Neural cell (in vitro differentiated cells): ENCODE measurements around the gene SLC38A4. TPM values are rescaled to one million over a fixed set of nuclear protein-coding genes. Genes with fewer than 3 reads are reported as not detected.

Experiments
- H2AFZ ChIP-seq: fragments of 200-600, 300-800 bp; sonication (generic), shearing (Covaris generic); 2 replicates; pipeline ENCODE4 v1.6.0; 2014; ENCODE audit warnings: low read depth, mild to moderate bottlenecking, antibody characterized with exemption, low read length, moderate library complexity
- H3F3A ChIP-seq: fragments of 200-600 bp; shearing (Covaris generic); 2 replicates; pipeline ENCODE4 v1.6.1; 2016; ENCODE audit warnings: mild to moderate bottlenecking, moderate library complexity, mixed read lengths, antibody characterized with exemption, low read length; ENCODE audit not compliant: insufficient read depth, poor library complexity, severe bottlenecking
- H3K27ac ChIP-seq: fragments of 200-600, 300-800 bp; sonication (generic), shearing (Covaris generic); 2 replicates; pipeline ENCODE4 v1.5.1; 2014; ENCODE audit warnings: mild to moderate bottlenecking, low read length, moderate library complexity
- H3K27me3 ChIP-seq: fragments of 300-800, 200-600 bp; sonication (generic), shearing (Covaris generic); 2 replicates; pipeline ENCODE4 v1.6.0; 2014; ENCODE audit warnings: mild to moderate bottlenecking, low read depth, low read length, moderate library complexity; ENCODE audit not compliant: insufficient read depth
- H3K36me3 ChIP-seq: fragments of 300-800, 200-600 bp; sonication (generic), shearing (Covaris generic); 2 replicates; pipeline ENCODE4 v1.5.1; 2014; ENCODE audit warnings: mild to moderate bottlenecking, antibody characterized with exemption, low read length, moderate library complexity; ENCODE audit not compliant: insufficient read depth
- H3K4me2 ChIP-seq: fragments of 300-800, 200-600 bp; sonication (generic), shearing (Covaris generic); 2 replicates; pipeline ENCODE4 v1.6.0; 2014; ENCODE audit warnings: mild to moderate bottlenecking, low read length
- H3K4me3 ChIP-seq: fragments of 300-800, 200-600 bp; sonication (generic), shearing (Covaris generic); 2 replicates; pipeline ENCODE4 v1.5.1; 2014; ENCODE audit warnings: mild to moderate bottlenecking, low read length, moderate library complexity
- H3K79me2 ChIP-seq: fragments of 200-600 bp; shearing (Covaris generic); replicated peaks from 2 replicates; pipeline ENCODE4 v1.6.0; 2014; ENCODE audit warnings: mild to moderate bottlenecking, low read length, moderate library complexity; ENCODE audit not compliant: insufficient read depth
- H3K9ac ChIP-seq: fragments of 300-800, 200-600 bp; sonication (generic), shearing (Covaris generic); 2 replicates; pipeline ENCODE4 v1.6.1; 2016; ENCODE audit warnings: mild to moderate bottlenecking, low read length, mixed read lengths
- H3K9me2 ChIP-seq: fragments of 200-600 bp; shearing (Covaris generic); 2 replicates; pipeline ENCODE4 v1.6.1; 2016; ENCODE audit warnings: mild to moderate bottlenecking, low read length, mixed read lengths; ENCODE audit not compliant: insufficient read depth
- H3K9me3 ChIP-seq: fragments of 200-600, 300-800 bp; sonication (generic), shearing (Covaris generic); 2 replicates; pipeline ENCODE4 v1.6.1; 2016; ENCODE audit warnings: mild to moderate bottlenecking, mixed run types, low read length, moderate library complexity, mixed read lengths
- H4K20me1 ChIP-seq: fragments of 200-600 bp; shearing (Covaris generic); 2 replicates; pipeline ENCODE4 v1.6.1; 2016; ENCODE audit warnings: mild to moderate bottlenecking, mixed run types; ENCODE audit not compliant: insufficient read depth
- CTCF ChIP-seq: fragments of 450-650 bp; IDR thresholded peaks from 2 replicates; pipeline ENCODE4 v1.5.1; 2014; ENCODE audit warnings: antibody characterized with exemption, mild to moderate bottlenecking, moderate library complexity; ENCODE audit not compliant: poor library complexity, severe bottlenecking
- EP300 ChIP-seq: fragments of 450-650 bp; conservative IDR thresholded peaks from 2 replicates; pipeline ENCODE4 v1.6.1; 2014; ENCODE audit warnings: antibody characterized with exemption, mild to moderate bottlenecking, moderate library complexity; ENCODE audit not compliant: poor library complexity, severe bottlenecking
- EZH2 ChIP-seq: fragments of 200-600, 300-800 bp; shearing (Covaris generic), sonication (generic); IDR thresholded peaks from 2 replicates; pipeline ENCODE4 v1.6.1; 2014; ENCODE audit warnings: antibody characterized with exemption, low read length, borderline replicate concordance, mild to moderate bottlenecking; ENCODE audit not compliant: insufficient read depth, poor library complexity, severe bottlenecking
- MXI1 ChIP-seq: fragments of 450-650 bp; conservative IDR thresholded peaks from 2 replicates; pipeline ENCODE4 v1.6.1; 2014; ENCODE audit warnings: antibody characterized with exemption, mild to moderate bottlenecking; ENCODE audit not compliant: poor library complexity, severe bottlenecking
- POLR2AphosphoS5 ChIP-seq: IDR thresholded peaks from 2 replicates; pipeline ENCODE4 v1.6.1; 2012
- RAD21 ChIP-seq: fragments of 450-650 bp; conservative IDR thresholded peaks from 2 replicates; pipeline ENCODE4 v1.6.1; 2014; ENCODE audit warnings: antibody characterized with exemption, mild to moderate bottlenecking, moderate library complexity
- REST ChIP-seq: IDR thresholded peaks from 2 replicates; pipeline ENCODE4 v1.6.1; 2012; ENCODE audit warnings: borderline replicate concordance
- SMC3 ChIP-seq: fragments of 450-650 bp; conservative IDR thresholded peaks from 2 replicates; pipeline ENCODE4 v1.6.1; 2014; ENCODE audit warnings: antibody characterized with exemption, mild to moderate bottlenecking, moderate library complexity; ENCODE audit not compliant: poor library complexity
- TAF1 ChIP-seq: IDR thresholded peaks from 2 replicates; pipeline ENCODE4 v1.6.1; 2012; ENCODE audit warnings: low read depth
- polyA plus RNA-seq: library from polyadenylated mRNA; depleted of rRNA; stranded (reverse); fragments of >200 nt; gene quantifications from 2 replicates; pipeline ENCODE4 v1.2.3, GENCODE V29; 2014

SLC38A4 gene
- polyA plus RNA-seq, 1 donor from 2014 or later = not detected

- no peaks in the 10 kb centered on the region for H3K9me2 ChIP-seq
- H3K4me2 ChIP-seq = no peak overlapping the region
- no peaks in the 10 kb centered on the region for H3K36me3 ChIP-seq
- H3K9me3 ChIP-seq = no peaks in the 10 kb centered on the region
- H3F3A ChIP-seq = no peaks in the 10 kb centered on the region
- H3K27ac ChIP-seq = no peak overlapping the region
- no peaks in the 10 kb centered on the region for H3K79me2 ChIP-seq
- H3K27me3 ChIP-seq = no peaks in the 10 kb centered on the region
- H3K9ac ChIP-seq = no peak overlapping the region
- TF ChIP-seq EZH2 = no peak
- TF ChIP-seq EP300 = no peak
- TF ChIP-seq SMC3 = no peak
- TF ChIP-seq RAD21 = no peak
- no peak for TF ChIP-seq TAF1
- no peak for TF ChIP-seq MXI1
- no peak for TF ChIP-seq REST
- no peak for TF ChIP-seq POLR2AphosphoS5
- no peak for TF ChIP-seq CTCF
- H3K4me3 ChIP-seq = no peak overlapping the region
- H2AFZ ChIP-seq = no peak overlapping the region
- H4K20me1 ChIP-seq = no peaks in the 10 kb centered on the region
Measured at GRCh38 chr12:46774322-46774633, 51.5 kb downstream of the SLC38A4 start.

- Histone ChIP-seq H3K4me3 (no peak overlapping the region), H3K79me2 (no peaks in the 10 kb centered on the region), H3K27me3 (no peaks in the 10 kb centered on the region), H3K9me2 (no peaks in the 10 kb centered on the region), H3K9me3 (no peaks in the 10 kb centered on the region), H3K9ac (no peak overlapping the region), H3K27ac (no peak overlapping the region), H3K4me2 (no peak overlapping the region), H4K20me1 (no peaks in the 10 kb centered on the region), H3K36me3 (no peaks in the 10 kb centered on the region), H3F3A (no peaks in the 10 kb centered on the region), H2AFZ (no peak overlapping the region)
- TF ChIP-seq SMC3 (no peak), EZH2 (no peak), TAF1 (no peak), MXI1 (no peak), RAD21 (no peak), REST (no peak), POLR2AphosphoS5 (no peak), CTCF (no peak), EP300 (no peak)
Measured at GRCh38 chr12:46773586-46774321, 52.0 kb downstream of the SLC38A4 start.
